GM06990 (cell line): ENCODE data around the gene SLAMF6.

Experiments used
- DNase-seq: peaks from one replicate; pipeline ENCODE4 v3.0.0-alpha.2; 2011; ENCODE audit not compliant: insufficient read length; ENCODE audit errors: extremely low read depth
- H3K27me3 ChIP-seq: replicated peaks from 2 replicates; pipeline ENCODE4 v1.6.0; 2011; ENCODE audit warnings: low read length; ENCODE audit not compliant: control insufficient read depth, insufficient read depth
- H3K36me3 ChIP-seq: 2 replicates; pipeline ENCODE4 v1.5.1; 2011; ENCODE audit warnings: low read length; ENCODE audit not compliant: control insufficient read depth, insufficient read depth
- H3K4me3 ChIP-seq: replicated peaks from 2 replicates; pipeline ENCODE4 v1.5.1; 2011; ENCODE audit warnings: low read depth, mild to moderate bottlenecking, control low read depth, low read length
- TF ChIP-seq, protein P1 (sequence below): IDR thresholded peaks from 2 replicates; pipeline ENCODE4 v1.5.1; 2011; ENCODE audit warnings: low read length, control low read depth, mild to moderate bottlenecking, inconsistent platforms; ENCODE audit not compliant: insufficient read depth, poor library complexity, severe bottlenecking

The SLAMF6 gene

DNA sequence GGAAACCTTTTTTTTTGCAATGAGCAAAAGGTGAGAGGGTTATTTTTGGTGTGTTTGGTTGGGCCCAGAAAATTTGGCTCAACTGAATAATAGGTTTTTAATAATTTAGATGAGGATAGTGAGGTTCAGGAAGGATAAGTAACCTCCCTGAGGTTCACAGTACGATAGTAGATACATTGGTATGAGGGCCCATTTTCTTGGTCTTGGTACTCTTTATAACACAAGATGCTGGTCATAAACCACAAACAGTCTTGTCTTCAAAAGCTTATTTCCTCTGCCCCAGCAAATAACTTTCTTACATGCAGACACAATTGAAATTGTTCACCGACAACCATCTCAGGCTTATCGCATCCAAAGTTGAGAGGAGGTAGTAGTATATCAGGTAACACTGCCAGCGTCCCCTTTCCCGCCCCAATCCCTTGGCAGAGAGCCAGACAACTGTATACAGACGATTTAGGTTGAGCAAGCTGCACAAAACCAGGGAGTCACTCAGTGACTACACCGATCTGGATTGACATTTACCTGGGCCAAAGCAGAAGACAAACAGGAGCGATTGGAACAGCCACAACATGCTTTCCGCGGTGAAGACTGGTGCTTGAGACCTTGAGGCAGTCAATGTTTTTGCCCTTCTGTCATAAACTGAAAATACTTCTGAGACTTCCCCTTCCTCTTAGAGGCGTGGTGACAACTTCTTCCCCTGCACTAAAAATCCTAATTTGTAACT is at the start of gene SLAMF6:
Gene SLAMF6, minus strand, starts transcription at position 634 of the 724 bp plus-strand sequence. Its CDS starts 63 bp downstream, at position 571.
- Histone ChIP-seq H3K4me3 (peak within 1 kb of the TSS; percentile 80), H3K27me3 (no peaks in the 10 kb centered on the region), H3K36me3 (no peaks in the 10 kb centered on the region)
- TF ChIP-seq, protein P1, sequence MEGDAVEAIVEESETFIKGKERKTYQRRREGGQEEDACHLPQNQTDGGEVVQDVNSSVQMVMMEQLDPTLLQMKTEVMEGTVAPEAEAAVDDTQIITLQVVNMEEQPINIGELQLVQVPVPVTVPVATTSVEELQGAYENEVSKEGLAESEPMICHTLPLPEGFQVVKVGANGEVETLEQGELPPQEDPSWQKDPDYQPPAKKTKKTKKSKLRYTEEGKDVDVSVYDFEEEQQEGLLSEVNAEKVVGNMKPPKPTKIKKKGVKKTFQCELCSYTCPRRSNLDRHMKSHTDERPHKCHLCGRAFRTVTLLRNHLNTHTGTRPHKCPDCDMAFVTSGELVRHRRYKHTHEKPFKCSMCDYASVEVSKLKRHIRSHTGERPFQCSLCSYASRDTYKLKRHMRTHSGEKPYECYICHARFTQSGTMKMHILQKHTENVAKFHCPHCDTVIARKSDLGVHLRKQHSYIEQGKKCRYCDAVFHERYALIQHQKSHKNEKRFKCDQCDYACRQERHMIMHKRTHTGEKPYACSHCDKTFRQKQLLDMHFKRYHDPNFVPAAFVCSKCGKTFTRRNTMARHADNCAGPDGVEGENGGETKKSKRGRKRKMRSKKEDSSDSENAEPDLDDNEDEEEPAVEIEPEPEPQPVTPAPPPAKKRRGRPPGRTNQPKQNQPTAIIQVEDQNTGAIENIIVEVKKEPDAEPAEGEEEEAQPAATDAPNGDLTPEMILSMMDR = no peak
- peak; percentile 53 for DNase-seq

DNA sequence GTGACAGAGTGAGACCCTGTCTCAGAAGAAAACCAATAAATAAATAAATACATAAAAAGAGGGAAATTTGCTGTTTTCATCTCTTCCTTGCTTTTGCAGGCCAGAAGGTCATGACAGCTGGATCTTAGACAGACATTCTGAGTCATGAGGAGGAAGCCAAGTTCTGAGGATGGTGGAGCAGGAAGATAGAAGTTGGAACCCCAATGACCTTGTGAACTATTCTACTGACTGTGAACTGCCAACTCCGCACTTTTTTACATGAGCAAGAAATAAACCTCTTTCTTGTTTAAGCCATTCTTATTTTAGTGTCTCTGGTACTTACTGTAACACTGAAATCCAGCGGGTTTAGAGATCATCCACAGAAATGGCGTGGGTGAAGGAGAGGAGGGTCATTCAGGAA is 47.8 kb upstream of the SLAMF6 start:
- Histone ChIP-seq H3K4me3 (no peak overlapping the region), H3K36me3 (no peaks in the 10 kb centered on the region), H3K27me3 (no peaks in the 10 kb centered on the region)
- no peak for DNase-seq
- TF ChIP-seq, protein P1 = no peak

DNA sequence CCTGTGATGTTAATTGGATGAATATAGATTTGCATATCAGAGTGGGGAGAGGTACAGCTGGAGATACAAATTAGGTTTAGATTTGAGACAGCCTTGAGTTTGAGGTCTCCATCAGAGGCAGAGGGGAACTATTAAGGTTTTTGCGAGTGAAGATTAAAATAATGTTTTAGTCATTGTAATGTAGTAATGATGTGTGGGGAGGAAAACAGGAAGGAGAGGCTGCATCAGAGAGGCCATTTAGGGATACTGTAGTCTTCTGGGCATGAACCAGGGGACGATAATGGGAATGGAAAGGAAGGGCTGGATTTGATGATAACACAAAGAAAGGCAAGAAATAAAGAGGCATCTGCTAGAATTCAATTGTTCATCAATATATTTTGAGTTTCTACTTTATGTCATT is 46.8 kb upstream of the SLAMF6 start:
- no peaks in the 10 kb centered on the region for H3K27me3 ChIP-seq

DNA sequence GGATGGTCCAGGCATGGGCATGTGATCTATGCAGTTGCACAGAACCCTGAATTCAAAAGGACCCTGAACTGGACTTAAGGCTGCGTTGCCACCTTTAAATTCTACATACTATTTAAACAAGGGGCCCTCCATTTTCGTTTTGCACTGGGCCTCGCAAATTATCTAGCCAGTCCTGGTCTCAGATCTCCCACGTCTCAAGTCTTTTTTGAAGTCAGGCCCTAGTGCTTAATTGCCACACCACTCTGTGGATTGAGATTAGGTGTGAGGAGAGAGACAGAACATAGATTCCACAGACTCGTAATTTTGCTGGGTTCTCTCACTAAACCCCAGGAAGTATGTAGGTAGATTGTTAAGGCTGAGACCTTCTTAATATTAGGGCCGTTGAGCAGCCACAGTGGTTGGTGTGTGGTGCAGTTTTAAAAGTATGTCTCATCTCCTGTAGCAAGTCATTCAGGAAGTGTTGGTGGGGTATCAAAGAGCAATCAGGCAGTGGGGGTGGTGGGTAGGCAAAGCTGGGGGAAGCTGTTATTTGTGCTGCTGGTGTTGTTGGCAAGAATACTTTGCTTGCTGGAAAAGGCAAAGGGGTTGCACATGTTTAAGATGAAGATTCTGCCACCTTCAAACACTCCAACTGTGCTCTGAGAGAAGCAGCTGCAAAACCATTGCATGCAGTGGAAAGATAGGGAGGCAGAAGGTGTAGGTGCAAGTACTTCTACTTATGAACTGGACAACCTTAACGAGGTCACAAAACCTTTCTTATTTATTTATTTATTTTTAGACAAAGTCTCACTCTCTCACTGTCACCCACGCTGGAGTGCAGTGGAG is 45.0 kb upstream of the SLAMF6 start:
- Histone ChIP-seq H3K4me3 (no peak overlapping the region), H3K36me3 (no peaks in the 10 kb centered on the region), H3K27me3 (no peaks in the 10 kb centered on the region)
- TF ChIP-seq, protein P1 = no peak
- no peak for DNase-seq

More for the DNA sequence above, 46.8 kb upstream of the SLAMF6 start:
- Histone ChIP-seq H3K36me3 (no peaks in the 10 kb centered on the region), H3K4me3 (no peak overlapping the region)
- no peak for DNase-seq
- TF ChIP-seq, protein P1 = no peak

DNA sequence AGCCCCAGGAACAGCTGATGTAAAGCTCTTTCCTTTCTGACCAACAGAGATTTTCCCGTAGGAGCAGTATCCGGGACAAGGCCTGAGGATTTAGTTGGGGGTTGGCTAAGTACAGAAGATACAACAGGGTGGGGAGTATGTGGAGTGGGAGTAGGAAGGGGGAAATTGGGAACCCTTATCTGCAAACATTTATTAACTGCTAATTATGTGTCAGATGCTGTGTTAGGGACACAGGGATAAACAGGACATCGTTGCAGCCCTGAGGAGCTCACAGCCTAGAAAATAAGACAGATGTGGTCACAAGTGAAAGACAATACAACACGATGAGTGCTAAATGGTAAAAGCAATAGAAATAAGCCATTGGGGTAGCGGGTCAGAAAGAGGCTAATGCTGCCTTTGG is 44.3 kb upstream of the SLAMF6 start:
- no peaks in the 10 kb centered on the region for H3K36me3 ChIP-seq
- DNase-seq = no peak
- no peak overlapping the region for H3K4me3 ChIP-seq
- TF ChIP-seq, protein P1 = no peak
- H3K27me3 ChIP-seq = no peaks in the 10 kb centered on the region
